ENCODE measurements around the gene LRRC49. TPM values are rescaled to one million over a fixed set of nuclear protein-coding genes. Genes with fewer than 3 reads are reported as not detected.

The LRRC49 gene
- total RNA-seq, 1 experiment from 2014 or later = 8.3 TPM

- Histone ChIP-seq H3K27me3 (ENCODE audit: insufficient read depth, low read length) (no peaks in the 10 kb centered on the region), H2BK20ac (ENCODE audit: low read depth, low read length, poor library complexity, severe bottlenecking) (no peak overlapping the region), H3K23ac (ENCODE audit: insufficient read length, low read depth, low read length) (no peak overlapping the region), H2BK15ac (ENCODE audit: low read depth, low read length) (no peak overlapping the region), H4K91ac (ENCODE audit: insufficient read length, low read depth, low read length) (no peak overlapping the region), H3K79me1 (ENCODE audit: insufficient read depth, low read depth, low read length, poor library complexity, severe bottlenecking) (no peaks in the 10 kb centered on the region), H2AFZ (ENCODE audit: low read length) (no peak overlapping the region), H3K27ac (ENCODE audit: insufficient read length, low read depth, low read length) (no peak overlapping the region), H3K14ac (ENCODE audit: insufficient read depth, low read length) (no peak overlapping the region), H3K23me2 (ENCODE audit: insufficient read length, low read depth, low read length, poor library complexity, severe bottlenecking) (no peaks in the 10 kb centered on the region), H3K4me1 (ENCODE audit: insufficient read depth, low read length) (no peaks in the 10 kb centered on the region), H3K4ac (ENCODE audit: low read depth, low read length) (no peak overlapping the region), H3K79me2 (ENCODE audit: insufficient read depth, low read length) (no peaks in the 10 kb centered on the region), H2BK12ac (ENCODE audit: insufficient read length, low read depth, low read length) (no peak overlapping the region), H3K9me3 (ENCODE audit: control insufficient read depth, low read depth, low read length) (no peaks in the 10 kb centered on the region), H2BK5ac (ENCODE audit: insufficient read length, low read length) (no peak overlapping the region), H3T11ph (ENCODE audit: low read length) (no peak overlapping the region), H2AK5ac (ENCODE audit: insufficient read length, low read length) (no peak overlapping the region), H4K5ac (ENCODE audit: insufficient read length, low read depth, low read length) (no peak overlapping the region), H3K9ac (ENCODE audit: extremely low read depth, insufficient read length, low read length) (no peak overlapping the region), H4K20me1 (ENCODE audit: control insufficient read depth, insufficient read depth, insufficient read length) (no peaks in the 10 kb centered on the region), H2BK120ac (ENCODE audit: low read depth, low read length, poor library complexity, severe bottlenecking) (no peak overlapping the region), H3K18ac (ENCODE audit: insufficient read length, low read depth, low read length) (no peak overlapping the region), H3K4me2 (ENCODE audit: insufficient read depth, insufficient read length, low read length) (no peak overlapping the region), H3K56ac (ENCODE audit: insufficient read length, low read depth, low read length) (no peak overlapping the region), H4K8ac (replicated peaks; ENCODE audit: insufficient read length, low read depth, low read length) (no peak overlapping the region)
- H3K4me3 Mint-ChIP-seq = no peak overlapping the region
- TF ChIP-seq CTCF (conservative IDR thresholded peaks at IDR 0.05) = no peak
- H3K27me3 Mint-ChIP-seq (ENCODE audit: low read depth) = no peaks in the 10 kb centered on the region
- peaks cover 0 to 2% of the 10 kb centered on the region in 2 experiments; a peak in 1 of 5 replicates for H3K9me3 Mint-ChIP-seq
- no CpG with 5 or more reads among the region's 5 CpGs for WGBS (ENCODE audit: extremely low coverage, insufficient read length, low lambda C conversion rate)
- H3K36me3 Mint-ChIP-seq (ENCODE audit: insufficient read depth in 1 of 3, low read depth in 3 of 3) = peaks cover 0 to 10% (median 3%) of the 10 kb centered on the region in 3 experiments; a peak in 4 of 7 replicates
- DNase-seq = no peak
- peaks cover 0 to 9% of the 10 kb centered on the region in 2 experiments; a peak in 2 of 4 replicates for H3K4me1 Mint-ChIP-seq
- H3K27ac Mint-ChIP-seq = no peak overlapping the region
These were observed 71.4 kb downstream of the LRRC49 start for GRCh38 chr15:70964058-70964457.
